ENCODE measurements around the gene CHTF8.
"Not testable (repeated sequence)": the region's sequence is repeated elsewhere in the genome, so short reads cannot be mapped to it uniquely, and the experiment has no call there.

CHTF8 gene, protein sequence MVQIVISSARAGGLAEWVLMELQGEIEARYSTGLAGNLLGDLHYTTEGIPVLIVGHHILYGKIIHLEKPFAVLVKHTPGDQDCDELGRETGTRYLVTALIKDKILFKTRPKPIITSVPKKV

DNA sequence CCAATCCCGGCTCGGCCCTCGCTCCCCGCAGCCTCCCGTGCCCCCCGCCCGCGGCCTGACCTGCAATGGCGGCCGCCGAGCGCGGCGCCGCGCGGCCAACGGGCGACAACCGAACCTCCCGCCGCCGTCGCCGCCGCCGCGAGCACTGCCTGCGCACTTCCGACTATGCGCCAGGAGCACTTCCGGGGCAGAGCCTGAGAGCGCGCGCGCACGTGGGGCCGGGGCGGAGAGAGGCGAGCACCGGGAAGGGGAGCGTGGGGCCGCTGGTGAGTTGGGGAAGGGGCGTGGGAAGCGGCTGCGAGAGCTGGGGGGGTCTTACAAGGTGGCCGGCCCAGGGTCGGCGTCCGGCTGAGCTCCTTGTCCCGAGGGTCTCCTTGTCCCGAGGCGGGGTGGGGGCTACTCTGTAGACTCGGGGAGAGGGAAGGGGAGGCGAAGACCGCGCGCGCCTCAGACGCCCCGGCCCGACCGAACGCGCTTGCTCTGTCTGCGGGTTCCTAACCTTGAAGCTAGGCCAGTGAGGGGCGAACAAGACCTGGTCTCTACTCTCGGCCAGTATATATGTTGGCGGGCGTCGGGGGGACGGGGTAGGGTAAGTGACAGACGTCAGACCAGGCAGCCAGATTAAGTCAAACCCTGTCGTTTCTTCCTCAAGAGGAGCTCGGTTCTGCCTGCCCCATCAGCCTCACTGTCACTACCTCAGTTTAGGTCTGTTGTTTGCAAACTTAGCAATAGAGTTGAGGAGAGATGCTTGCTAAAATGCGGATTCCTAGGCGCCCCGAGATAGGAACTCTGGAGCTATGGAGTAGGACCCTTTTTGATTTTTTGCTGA, at the start of gene CHTF8, which contains the start of gene UTP4:
Gene CHTF8 (minus strand): TSS at position 165 of the 829 bp plus-strand sequence. CDS start 11,130 bp downstream, outside the sequence.
Gene UTP4 (plus strand): TSS at position 226 of the 829 bp plus-strand sequence. CDS start 811 bp downstream, outside the sequence.
- DNase-seq (ENCODE audit: low read depth in 1 of 2, low spot score in 1 of 2): peak; percentile 74 to 80

DNA sequence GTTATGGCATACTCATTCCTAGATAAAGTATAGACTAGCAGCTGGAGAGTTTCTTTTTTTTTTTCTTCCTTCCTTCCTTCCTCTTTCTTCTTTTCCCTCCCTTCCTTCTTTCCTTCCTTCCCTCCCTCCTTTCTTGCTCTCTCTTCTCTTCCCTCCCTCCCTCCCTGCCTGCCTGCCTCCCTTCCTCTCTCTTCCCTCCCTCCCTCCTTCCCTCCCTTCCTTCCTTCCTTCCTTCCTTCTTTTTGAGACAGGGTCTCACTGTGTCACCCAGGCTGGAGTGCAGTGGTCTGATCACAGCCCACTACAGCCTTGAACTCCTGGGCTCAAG, 47.6 kb upstream of the CHTF8 start:
- no peak for DNase-seq (ENCODE audit: low read depth in 1 of 2, low spot score in 1 of 2)

DNA sequence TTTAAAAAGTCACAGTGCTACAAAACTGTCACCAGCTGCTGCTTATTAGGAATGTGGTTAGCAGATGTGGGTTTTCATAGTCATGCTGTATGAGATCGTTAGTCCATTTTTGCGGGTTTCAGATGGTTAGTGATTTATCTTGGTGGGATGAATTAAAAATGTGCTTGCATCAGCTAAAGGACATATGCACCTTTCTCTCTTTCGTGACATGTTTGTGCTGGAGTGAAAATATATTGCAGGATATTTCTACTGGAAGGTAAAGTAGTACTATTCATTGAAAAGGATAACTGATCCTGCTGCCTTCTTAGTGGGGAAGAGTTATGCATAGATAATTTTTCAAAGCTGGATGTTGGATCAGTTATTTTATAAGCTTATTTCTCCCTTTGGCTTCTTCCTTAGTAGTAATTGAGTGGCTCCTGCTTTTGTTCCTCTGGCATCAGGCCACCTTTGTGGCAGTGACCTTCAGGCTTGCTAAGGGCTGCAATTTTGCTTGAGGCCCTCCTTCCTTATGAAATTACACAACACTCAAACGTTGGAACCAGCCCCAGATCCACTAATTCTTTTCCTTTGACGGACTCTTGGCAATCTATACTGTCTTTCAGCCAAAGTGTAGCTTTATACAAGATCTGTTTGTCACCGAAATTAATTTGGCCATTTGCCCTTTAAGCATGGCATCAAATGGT, 47.1 kb upstream of the CHTF8 start:
- DNase-seq (ENCODE audit: low read depth in 1 of 2, low spot score in 1 of 2): no peak

DNA sequence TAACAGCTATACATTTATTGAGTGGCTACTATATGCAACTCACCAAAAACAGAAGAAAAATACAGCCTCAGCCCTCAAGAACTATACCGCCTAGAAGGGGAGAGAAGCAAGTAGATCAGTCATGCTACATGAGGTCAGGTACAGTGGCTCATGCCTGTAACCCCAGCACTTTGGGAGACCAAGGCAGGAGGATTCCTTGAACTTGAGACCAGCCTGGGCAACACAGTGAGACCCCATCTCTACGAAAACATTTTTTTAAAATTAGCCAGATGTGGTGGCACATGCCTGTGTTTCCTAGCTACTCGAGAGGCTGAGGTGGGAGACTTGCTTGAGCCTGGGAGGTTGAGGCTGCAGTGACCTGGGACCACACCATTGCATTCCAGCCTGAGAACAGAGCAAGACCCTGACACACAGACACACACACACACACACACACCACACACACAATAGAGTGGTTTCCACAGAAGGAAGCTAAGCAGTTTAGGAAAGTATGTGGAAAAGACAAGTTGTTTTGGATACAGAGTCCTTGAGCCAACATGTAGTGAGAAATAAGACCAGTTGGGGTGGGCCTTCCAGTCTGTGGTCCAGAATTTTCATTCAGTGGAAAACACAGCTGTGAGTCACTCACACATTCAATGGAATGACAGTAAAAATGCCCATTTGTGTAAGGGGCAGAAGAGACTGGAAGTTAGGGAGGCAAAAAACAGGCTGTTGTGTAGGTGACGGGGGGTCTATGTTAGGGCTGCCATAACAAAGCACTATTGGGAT, 43.8 kb upstream of the CHTF8 start:
- DNase-seq (ENCODE audit: low read depth in 1 of 2, low spot score in 1 of 2): no peak

DNA sequence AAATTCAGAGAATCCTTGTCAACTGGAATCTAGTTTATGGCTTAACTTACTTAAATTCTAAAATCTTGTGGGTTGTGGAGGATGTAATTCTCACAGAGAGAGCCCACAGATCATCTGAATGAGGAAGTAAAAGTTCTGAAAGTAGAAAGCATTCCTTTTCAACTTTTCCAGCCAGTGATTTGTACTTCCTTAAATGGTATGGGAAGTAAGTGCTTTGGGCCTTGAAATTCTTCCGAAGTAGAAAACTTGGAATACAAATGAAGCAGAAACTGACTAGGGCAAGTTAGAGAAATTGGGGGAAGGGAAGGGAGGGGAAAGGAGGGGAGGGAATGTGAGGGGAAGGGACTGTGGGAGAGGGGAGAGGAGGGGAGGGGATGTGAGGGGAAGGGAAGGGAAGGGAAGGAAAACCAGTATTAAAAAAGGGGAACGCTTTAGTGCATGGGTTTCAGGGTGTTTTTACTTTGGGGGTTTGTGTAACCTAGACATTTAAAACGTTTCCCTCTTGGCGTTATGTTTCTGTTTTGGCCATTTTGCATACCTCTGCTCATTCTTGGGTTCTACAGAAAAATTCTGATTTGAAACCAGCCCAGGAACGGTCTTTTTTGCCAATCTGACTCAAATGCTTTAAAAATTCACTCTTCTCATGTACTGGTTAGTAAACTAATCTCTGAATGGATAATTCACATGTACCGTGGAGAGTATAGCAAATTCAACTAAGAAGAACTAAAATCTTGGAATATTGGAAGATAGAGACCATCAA, 39.1 kb upstream of the CHTF8 start:
- DNase-seq (ENCODE audit: low read depth in 1 of 2, low spot score in 1 of 2): no peak

DNA sequence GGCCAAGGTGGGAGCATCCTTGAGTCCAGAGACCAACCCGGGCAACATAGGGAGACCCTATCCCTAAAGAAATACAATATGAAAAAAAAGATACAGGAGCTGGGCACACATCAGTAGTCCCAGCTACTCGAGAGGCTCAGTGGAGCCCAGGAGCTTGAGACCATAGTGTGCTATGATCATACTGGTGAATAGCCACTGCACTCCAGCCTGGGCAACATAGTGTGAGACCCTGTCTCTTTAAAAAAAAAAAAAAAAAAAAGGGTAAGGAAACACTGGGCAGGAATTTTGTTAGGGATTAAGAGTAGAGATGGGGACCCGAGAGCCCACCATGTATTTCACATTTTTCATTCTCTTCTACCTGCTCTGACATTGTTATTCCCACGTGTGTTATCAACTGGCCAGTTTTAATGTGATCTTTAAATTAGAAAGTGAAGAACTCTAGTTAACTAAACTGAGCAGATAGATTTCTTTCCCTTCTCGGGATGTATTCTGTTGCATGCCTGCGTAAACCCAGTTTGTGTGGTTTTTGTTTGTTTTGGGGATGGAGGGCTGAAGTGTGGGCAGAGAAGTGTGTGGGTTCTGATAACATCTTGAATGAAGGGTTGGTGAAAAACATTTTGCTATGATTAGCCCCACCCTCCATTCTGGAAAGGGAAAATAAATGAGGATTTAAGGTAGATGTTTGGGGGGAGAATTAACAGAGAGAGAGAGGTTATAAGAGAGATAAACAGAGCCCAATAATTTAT, 37.4 kb upstream of the CHTF8 start:
- DNase-seq (ENCODE audit: low read depth in 1 of 2, low spot score in 1 of 2): no peak

DNA sequence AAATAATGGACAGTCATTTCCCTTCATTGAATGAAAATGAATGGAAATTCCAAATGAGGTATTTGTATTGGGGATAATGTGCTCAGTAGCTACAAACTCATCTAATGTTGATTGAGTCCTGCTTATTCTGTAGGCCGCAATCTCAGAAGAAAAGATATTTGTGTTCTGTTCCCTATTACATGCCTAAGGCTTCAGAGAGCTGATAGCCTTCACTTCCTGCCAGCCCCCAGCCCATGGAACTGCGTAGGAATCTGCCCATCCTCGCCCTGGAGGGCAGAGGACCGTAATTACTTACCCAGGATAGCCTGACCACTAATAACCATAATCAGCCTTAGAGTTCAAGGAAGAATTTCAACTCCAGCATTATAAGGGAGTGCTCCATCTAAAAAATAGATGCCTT, 36.7 kb upstream of the CHTF8 start:
- no peak for DNase-seq (ENCODE audit: low read depth in 1 of 2, low spot score in 1 of 2)

DNA sequence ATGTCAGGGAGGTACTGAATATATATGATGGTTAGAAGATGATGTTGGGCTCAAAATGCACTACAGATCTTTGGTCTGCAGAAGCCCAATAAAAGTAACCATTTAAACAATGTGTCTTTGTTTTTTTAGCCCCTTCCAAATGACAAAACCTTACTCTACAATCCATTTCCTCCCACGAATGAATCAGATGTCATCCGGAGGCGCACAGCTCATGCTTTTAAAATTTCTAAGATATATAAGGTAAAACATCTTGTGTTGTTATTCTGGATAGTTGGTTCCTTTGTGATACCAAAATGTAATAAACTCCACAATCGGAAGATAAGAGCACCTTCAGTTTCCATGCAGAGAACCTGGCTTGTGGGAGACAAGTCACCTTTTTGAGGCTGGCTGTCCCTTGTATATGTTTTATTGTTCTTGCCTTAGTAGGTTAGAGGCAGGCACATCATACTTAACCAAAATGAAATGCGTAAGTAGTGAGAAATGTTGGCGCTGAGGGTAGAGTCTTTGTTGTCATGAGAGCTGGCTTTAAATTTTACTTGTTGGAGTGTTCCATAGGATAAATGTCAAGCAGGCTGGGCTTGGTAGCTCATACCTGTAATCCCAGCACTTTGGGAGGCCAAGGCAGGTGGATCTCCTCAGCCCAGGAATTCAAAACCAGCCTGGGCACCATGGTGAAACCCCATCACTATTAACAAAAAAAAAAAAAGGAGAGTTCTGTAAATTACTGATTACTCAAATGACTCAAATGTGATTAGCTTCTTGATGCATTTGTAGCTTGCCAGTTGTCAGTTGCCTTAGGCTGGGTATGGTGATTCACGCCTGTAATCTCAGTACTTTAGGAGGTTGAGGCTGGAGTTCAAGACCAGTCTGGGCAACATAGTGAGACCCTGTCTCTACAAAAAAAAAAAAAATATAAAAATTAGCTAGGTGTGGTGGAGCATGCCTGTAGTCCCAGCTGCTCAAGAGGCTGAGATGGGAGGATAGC, 34.9 kb upstream of the CHTF8 start:
- DNase-seq (ENCODE audit: low read depth in 1 of 2, low spot score in 1 of 2): no peak

DNA sequence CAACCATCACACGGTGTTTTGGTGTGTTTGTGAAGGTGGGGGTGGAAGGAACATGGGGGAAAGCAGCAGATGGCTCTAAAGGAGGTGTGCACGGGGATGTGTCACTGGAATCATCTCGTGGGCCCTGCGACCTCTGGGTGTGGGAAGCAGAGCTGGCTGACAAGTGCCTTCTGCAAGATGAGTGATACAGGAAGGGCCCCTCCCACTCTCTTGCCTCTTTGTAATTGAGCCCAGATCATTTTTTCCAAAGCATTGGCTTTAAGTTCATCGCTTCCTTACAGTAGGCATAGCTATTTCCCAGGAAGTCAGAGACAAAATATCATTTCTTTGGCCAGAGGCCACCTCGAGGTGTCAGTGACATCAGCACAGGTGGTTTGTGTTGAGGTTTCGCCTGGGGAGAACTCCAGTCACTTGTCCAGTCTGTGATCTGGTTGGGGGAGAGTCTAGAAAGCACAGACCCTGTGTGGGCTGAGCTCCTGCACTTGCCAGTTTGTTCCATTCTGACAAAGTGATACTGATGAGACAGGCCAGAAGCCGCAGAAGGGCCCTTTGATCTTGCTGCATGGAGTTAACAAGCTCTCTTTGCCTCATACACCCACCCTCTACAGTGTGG, 33.9 kb upstream of the CHTF8 start:
- peak in 1 of 2 donors; percentile 50 for DNase-seq (ENCODE audit: low read depth in 1 of 2, low spot score in 1 of 2)

DNA sequence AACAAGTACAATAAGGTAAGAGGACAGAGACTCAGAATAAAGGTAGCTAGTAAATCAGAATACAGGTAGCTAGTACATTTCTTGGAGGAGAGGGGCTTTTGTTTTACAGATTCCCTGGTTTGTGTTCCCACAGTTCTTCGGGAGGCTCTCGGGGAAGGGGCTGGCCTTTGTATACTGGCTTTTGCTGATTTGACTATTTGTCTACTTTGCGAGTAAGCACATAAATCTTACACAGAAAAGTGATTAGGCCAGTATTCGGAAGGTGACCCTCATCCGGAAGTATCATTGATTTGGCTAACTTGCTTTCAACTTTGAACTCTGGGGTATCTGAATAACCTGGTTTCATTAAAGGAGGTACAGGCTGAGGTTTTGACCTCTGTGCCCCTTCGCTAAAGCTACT, 33.2 kb upstream of the CHTF8 start:
- no peak for DNase-seq (ENCODE audit: low read depth in 1 of 2, low spot score in 1 of 2)

DNA sequence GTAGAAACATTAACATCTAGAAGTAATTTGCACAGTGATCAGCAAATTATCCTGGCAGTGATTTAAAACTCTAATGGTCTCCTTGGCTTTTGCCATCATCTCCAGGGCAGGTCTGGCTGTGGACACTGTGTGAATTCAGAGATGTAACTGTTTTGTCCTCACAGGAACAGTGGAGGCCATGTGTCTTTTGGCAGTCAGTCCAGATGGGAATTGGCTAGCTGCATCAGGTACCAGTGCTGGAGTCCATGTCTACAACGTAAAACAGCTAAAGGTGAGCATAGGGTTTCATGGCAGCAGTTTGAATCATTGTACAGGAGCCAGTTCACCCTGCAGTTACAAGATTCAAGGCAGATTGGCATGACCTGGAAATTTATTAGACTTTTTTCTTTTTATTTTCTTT, 27.8 kb upstream of the CHTF8 start:
- DNase-seq (ENCODE audit: low read depth in 1 of 2, low spot score in 1 of 2): no peak

DNA sequence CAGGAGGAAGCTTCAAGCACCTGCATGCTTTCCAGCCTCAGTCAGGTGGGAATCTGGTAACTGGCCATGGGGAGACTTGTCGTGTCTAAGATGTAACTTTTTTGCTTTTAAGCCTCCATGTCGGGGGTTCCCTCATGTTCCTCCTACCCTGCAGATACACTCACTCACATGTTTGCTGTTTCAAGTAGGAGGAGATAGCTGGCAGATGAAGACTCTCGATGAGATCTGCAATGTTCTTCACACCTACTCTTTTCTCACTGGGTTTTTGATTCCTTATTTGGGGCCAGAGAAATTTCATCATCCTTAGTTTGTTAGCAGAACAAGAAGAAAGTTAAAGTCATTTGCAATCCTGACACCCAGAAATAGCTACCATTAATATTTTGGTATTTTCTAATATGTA, 24.8 kb upstream of the CHTF8 start:
- no peak for DNase-seq (ENCODE audit: low read depth in 1 of 2, low spot score in 1 of 2)

DNA sequence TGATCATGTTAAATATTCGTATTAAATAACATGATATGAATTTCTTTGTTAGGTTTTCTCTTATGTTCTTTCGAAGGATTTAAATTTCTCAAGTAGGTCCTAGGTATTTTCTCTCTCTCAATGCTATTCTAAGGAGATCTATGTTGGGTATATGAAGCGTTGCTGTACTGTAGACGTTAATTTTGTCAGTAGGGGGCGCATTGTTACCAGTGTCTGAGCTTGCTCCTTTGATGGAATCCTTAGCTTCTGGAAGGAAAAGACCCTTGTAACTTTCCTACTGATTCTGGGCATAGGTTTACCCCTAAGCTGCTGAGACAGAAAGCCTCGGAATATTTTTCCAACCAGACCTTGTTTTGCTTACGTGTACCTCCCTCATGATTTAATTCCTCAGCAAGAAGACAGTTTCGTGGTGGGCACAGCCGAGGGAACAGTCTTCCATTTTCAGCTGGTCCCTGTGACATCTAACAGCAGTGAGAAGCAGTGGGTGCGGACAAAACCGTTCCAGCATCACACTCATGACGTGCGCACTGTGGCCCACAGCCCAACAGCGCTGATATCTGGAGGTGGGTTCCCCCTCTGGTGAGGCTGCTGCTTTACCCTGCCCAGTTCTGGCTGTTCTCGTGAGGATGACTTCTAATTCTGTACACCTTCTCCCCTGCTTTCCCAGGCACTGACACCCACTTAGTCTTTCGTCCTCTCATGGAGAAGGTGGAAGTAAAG, 17.9 kb upstream of the CHTF8 start:
- no peak for DNase-seq (ENCODE audit: low read depth in 1 of 2, low spot score in 1 of 2)

DNA sequence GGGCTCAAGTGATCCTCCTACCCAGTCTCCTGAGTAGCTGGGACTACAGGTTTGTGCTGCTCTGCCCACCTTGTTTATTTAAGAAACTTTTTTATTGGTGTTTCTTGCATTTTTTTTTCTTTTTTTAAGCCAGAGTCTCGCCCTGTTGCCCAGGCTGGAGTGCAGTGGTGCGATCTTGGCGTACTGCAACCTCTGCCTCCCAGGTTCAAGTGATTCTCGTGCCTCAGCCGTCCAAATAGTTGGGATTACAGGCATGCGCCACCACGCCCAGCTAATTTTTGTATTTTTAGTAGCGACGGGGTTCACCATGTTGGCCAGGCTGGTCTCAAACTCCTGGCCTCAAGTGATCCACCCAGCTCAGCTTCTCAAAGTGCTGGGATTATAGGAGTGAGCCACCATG, 17.2 kb upstream of the CHTF8 start:
- DNase-seq (ENCODE audit: low read depth in 1 of 2, low spot score in 1 of 2): not testable (repeated sequence)

DNA sequence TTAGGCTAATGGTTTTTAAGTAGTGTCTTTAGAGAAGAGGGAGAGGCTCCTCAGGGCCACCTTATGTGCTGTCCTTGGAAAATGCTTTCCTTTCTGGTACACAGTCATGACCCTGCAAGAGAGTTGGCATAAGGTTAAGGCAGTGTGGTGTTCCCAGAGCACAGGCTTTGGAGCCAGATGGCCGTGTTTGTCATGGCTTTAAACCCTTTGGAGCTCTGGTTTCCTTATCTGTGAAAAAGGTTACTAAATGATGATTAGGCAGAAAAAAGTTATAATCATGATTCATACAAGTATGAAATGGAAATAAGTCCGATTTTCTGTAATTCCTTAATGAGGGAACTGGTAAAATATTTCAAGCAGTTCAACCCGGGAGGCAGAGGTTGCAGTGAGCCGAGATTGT, 13.3 kb upstream of the CHTF8 start:
- DNase-seq (ENCODE audit: low read depth in 1 of 2, low spot score in 1 of 2): no peak

DNA sequence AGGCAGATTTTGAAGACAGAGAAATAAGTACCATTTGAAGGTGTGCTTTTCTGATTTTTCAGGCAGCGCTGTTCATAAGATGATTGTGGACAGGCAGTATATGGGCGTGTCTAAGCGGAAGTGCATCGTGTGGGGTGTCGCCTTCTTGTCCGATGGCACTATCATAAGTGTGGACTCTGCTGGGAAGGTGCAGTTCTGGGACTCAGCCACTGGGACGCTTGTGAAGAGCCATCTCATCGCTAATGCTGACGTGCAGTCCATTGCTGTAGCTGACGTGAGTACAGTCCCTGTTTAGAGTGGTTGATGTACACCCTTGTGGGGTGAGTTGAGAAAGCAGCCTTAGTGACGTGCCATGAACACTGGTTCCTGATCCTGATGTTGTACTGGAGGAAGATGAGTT, 10.7 kb upstream of the CHTF8 start:
- DNase-seq (ENCODE audit: low read depth in 1 of 2, low spot score in 1 of 2): no peak

DNA sequence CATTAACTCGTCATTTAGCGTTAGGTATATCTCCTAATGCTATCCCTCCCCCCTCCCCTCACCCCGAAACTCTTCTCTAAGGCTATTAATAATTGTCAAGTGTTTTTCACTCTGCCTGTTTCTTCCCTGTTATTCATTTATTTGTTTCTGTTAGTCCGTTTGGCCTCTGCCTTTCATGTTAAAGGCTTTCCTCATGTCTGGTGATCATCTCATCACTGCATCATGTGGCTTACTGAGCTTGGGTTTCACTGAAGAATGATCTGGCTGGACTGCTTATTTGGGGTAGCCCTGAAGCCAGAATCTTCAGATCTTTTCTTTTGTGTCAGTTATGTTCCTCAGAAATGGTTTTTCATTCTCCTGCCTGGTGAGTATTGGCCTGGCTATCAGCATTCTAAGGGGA, 9.5 kb upstream of the CHTF8 start:
- no peak for DNase-seq (ENCODE audit: low read depth in 1 of 2, low spot score in 1 of 2)

DNA sequence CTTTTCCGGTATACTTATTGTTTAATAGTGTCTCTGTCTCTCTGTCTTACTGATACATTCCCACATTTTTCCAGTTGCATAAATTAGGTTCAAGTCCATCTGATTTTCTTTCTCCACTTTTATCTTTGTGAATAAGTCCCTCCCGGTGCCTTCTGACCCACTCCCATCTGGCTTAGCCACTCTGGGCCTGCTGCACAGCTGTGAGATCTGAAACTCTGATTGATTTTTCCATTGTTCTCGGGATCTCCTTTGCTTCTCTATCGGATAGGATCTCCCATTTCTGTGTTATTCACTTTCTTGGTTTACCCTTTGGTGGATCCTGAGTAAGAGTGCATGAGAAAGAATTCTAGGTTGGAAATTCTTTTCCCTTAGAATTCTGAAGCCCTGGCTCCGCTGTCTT, 8.6 kb upstream of the CHTF8 start:
- DNase-seq (ENCODE audit: low read depth in 1 of 2, low spot score in 1 of 2): no peak

All from activated T-helper 1 cell treated with anti-CD3 and anti-CD28 coated beads, Interleukin-2, amount 50 U/mL, for 16 hours (primary cell).